NCI-H345 (cell line): ENCODE measurements around the gene PCK2.

Source experiments
- DNase-seq: peaks from one replicate; lab custom pipeline; 2025; lab: John Stamatoyannopoulos, UW

PCK2 gene

DNA sequence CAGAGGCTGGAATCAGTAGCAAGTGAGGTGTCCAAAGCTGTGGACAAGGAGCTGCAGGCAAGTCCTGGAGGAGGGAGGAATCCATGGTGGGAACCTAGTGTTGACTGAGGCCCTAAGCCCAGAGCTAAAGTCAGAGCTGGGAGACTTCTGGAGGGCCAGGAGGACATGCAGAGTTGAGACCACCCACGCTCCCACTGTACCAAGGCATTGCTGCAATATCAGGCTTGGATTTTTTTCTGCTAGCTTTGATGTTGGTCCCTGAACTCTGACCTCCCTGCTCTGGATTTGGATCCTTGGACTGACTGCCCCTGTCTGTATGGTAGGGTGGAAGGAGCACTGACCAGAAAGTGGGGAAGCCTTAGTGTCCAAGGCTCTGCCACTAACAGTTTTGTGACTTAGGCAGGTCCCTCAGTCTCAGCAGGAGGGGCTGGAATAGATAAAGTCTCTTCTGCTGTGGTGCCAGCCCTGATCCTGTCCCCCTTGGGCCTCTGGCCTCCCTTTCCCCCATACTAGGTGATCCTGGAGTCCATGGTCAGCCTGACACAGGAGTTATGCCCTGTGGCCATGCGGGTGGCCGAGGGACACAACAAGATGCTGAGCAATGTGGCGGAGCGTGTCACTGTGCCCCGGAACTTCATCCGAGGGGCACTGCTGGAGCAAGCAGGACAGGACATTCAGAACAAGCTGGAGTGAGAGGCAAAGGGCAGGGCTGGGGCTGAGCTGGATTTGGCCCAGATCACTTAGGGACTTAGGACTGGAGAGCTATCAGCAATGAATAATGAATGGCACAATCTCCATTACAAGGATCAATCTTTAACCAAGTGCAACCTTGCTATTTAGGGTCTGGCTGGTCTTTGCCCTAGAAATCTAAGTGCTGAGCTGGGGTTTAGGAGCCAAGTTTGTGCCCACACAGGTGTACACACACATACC, 32.9 kb upstream of the PCK2 start:
- no peak for DNase-seq

GRCh38 chr14:24062216-24062980, 31.7 kb upstream of the PCK2 start:
- no peak for DNase-seq

DNA sequence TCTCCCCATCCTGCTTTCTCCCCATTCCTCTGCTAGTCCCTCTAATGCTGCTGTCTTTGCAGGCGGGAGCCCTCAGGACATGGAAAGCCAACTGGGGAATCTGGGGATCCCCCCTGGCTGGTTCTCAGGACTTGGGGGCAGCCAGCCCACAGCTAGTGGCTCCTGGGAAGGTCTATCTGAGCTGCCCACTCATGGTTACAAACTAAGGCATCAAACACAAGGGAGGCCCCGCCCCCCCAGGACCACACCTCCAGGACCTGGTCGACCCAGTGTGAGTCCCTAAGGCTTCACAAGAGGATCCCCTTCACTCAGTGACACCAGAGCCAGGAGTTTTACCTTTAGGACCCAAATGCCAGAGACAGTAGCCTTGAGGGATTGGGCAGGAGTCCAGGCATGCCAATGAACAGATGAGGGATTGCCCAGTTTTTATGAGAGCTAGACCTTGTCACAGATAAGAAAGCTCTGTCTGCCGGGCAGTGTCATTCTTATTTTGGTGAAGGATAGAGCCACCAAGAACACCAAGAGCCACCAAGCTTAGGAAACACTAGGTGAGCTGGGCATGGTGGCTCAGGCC, 30.8 kb upstream of the PCK2 start:
- no peak for DNase-seq

- DNase-seq = no peak
These were observed 29.9 kb upstream of the PCK2 start for GRCh38 chr14:24064091-24064795.

- no peak for DNase-seq
These were observed 29.3 kb upstream of the PCK2 start for GRCh38 chr14:24064856-24065255.

DNA sequence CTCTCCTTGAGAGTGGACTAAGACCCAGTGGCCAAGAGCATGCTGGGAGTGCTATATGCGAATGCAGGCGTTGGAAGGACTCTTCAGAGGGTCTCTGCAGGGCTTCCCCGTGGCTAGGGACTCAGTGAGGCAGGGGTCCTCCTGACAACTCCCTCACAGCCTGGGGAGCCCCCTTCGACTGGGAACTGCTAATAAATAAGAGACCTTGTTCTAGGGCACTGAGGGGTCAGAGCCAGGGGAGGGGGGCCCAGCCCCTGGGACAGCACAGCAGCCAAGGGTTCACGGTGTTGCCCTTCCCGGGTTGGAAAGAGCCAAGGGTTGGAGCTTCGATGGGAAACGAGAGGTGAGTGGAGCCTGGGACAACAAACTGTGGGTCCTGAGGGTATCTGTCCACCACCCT, 28.7 kb upstream of the PCK2 start:
- DNase-seq = no peak

DNA sequence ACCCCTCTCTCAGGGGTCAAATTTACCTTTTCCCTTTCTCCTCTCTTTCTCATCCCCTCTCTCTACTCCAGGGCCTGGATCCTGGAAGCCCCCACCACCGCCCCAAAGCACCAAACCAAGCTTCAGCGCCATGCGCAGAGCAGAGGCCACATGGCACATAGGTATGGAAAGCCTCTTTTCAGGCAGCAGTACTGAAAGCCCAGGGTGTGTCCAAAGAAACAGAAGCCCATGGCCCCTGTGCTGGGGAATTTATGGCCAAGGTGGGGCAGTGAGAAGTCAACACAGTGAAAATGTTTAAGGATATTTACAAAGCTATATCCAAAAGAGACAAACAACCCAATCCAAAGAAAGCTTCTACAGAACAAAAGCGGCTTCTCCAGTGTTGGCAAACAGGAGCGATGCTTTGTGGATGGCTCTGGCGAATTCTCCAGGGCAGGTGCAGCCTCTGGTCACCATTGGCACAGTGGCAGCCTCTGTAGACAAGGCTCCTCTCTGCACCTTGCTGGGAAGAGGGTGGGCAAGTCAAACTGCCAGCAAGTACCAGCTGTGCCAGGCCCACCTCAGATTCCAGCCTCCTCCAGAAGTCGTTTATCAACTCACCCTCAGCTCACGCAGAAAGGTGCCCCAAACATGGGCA, 27.5 kb upstream of the PCK2 start:
- no peak for DNase-seq

DNA sequence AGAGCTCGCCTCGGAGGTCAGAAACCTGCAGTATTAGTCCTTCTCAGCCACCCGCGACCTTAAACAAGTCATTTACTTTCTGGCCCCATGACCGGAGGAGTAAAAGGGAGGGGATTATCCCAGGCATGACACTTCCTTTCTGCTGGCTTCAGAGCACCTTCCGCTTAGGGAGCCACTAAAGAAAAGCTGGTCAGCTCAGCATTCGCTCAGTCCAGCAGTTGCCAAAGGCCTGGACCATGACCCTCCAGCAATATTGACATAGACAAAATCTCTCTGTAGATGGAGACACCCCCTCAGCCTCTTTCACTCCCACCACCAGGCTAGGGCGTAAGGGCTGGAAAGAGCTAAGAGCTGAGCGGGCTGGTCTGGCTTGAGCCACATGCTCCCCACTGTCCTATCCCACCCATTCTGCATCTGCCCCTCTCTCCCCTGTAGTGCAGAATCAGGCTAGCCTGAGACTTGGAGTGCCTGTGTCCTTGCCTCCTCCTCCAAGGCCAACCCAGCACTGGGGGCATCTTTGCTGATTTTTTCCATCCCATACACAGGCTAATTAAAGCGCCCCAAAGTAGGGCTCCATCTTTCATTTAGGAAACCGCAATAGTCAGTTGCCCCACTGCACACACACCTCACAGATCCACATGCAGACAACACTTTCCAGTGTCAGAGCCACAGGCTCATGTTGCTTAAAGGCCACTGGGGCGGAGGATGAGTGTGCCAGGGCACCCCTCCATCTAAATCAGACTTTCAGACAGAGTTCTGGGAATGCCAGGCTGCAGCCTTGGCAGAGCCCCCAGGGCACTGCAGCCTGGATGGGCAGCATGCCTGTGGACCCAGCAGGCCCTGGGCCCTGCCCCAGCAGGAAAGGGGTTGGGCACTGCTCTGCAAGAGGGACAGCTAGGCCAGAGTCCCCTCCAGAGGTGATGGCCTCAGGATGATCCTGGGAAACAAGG, 26.7 kb upstream of the PCK2 start:
- DNase-seq = no peak

- DNase-seq = no peak
These were observed 25.2 kb upstream of the PCK2 start for GRCh38 chr14:24068711-24069410.

DNA sequence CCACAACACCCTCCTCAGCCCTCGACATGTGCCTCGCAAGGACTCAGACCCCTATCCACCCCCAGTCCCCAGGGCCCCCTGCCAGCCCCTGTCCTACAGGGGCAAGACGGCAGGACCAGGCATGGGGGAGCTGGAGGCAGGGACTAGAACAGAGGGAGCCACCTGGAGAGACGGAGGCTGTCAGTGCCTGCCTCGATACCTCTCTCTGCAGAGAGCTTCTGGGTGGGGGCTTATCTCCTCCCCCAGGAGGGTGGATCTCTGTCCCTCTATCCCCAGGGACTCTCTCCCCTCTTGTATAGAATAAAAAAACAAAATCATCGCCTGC, 24.7 kb upstream of the PCK2 start:
- DNase-seq = no peak

- peak; percentile 73 for DNase-seq
These were observed 23.6 kb upstream of the PCK2 start for GRCh38 chr14:24070285-24071143.

DNA sequence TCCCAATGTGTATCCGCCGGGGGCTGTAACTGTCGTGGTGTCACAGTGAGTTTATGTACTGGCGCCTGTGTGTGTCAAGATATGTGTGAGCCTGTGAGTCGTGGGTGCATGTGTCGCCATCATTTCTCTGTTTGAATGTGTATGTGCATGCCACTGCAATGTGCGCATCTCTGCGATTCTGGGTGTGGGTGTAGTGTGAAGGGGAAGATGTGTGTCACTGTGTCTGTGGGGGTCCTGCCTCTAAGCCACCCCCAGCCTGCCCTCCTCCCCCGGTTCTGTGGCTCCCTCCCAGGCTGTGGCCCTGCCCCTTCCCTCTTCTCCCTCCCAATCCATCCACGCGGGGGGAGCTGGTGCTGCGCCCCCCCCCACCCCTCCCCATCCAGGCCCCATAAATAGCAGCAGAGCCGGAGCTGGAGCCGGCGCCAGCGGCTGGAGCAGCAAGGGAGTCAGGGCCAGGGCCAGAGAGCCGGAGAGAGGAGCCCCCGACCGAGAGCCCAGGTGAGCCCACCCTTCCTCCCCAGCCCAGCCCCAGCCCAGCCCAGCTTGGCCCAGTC, 22.9 kb upstream of the PCK2 start, which contains the start of gene CPNE6:
Gene CPNE6, plus strand, starts transcription at position 419 of the 554 bp plus-strand sequence. CDS start 1,375 bp downstream, outside the sequence.
- DNase-seq = no peak

GRCh38 chr14:24071836-24072430, 22.2 kb upstream of the PCK2 start:
- no peak for DNase-seq

DNA sequence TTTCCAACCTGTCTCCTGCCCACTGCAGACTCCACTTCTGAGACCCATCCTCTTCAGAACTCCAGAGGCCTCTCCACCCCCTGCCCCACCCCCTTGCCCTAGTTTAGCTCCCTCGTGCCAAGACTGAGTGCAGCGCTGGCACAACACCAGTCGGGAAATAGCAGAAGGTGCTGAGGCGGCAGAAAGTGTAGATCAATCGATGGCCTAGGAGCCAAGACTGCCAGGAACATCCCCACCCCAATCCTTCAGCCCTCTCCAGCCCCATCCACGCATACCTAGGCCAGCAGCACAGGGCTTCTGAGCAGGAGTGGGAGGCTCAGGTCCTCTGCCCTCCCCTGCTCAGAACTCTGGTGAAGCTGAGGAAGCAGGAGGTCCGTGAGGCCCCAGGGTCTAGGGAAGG, 21.7 kb upstream of the PCK2 start:
- DNase-seq = no peak

- DNase-seq = no peak
These were observed 20.9 kb upstream of the PCK2 start for GRCh38 chr14:24072881-24073877.

GRCh38 chr14:24074625-24075484, 19.3 kb upstream of the PCK2 start:
- no peak for DNase-seq
